PC-9 (cell line): ENCODE results near the gene MICALL1.

Experiments used
- EZH2 ChIP-seq: fragments of 200-600 bp; sonication (generic); IDR thresholded peaks from 2 replicates; pipeline ENCODE4 v1.8.0; 2017; ENCODE audit warnings: antibody characterized with exemption, low read depth
- TF ChIP-seq, protein P1 (sequence below): fragments of 200-600 bp; sonication (generic); conservative IDR thresholded peaks from 2 replicates; pipeline ENCODE4 v1.6.1; 2017; ENCODE audit warnings: mixed run types, antibody characterized with exemption, mild to moderate bottlenecking, moderate library complexity

DNA sequence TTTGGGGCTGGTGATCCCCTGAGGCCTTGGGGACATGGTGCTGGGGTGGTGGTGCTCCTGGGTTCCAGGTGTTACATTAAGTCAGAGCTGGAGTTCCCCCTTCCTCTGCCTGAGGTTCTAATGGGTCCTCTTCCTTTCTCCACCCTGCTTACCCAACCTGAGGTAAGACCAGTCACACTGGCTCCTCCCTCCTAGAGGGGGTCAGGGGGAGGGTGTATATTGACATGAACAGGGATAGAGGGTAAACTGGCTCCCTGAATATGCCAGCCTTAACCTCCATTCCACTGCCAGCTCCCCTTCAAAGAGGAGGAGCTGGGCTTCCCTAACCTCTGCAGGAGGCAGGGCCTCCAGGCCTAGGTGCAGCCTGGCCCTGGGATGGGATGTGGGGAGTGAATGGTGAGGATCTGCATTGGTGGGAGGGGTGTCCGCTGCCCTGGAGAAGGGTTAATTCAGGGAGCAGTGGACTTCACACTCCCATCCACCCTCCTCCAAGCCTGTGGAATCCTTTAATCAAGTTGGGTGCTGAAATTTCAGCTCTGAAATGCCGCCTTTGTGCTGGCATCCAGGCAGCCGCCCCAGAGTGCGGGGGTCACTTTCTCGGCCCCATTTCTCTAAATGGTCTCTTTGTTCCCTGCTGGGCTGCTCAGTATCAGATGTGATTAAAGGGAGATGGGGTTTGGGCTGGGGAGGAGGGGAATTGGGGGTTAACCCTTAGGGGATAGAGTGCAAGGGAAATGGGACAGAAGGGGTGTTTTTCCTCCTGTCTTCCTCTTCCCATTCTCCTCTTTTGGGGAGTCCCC lies 62.6 kb downstream of the MICALL1 start:
- TF ChIP-seq, protein P1, sequence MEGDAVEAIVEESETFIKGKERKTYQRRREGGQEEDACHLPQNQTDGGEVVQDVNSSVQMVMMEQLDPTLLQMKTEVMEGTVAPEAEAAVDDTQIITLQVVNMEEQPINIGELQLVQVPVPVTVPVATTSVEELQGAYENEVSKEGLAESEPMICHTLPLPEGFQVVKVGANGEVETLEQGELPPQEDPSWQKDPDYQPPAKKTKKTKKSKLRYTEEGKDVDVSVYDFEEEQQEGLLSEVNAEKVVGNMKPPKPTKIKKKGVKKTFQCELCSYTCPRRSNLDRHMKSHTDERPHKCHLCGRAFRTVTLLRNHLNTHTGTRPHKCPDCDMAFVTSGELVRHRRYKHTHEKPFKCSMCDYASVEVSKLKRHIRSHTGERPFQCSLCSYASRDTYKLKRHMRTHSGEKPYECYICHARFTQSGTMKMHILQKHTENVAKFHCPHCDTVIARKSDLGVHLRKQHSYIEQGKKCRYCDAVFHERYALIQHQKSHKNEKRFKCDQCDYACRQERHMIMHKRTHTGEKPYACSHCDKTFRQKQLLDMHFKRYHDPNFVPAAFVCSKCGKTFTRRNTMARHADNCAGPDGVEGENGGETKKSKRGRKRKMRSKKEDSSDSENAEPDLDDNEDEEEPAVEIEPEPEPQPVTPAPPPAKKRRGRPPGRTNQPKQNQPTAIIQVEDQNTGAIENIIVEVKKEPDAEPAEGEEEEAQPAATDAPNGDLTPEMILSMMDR, result no peak
- TF ChIP-seq EZH2, result no peak
